ENCODE data around the gene XCR1.
A peak's percentile ranks its signal among the peaks of the same experiment; 100 is the strongest.

The XCR1 gene

GRCh38 chr3:46027021-46027705 lies at the start of gene XCR1:
TSS of gene XCR1 (minus strand) at chr3:46027483. CDS start at chr3:46021947, 5,536 bp downstream.
- DNase-seq (ENCODE audit: low read depth) = peak; percentile 31
- TF ChIP-seq CTCF (IDR thresholded peaks at IDR 0.05; ENCODE audit: insufficient read depth, low read depth, low read length, missing control alignments) = no peak
- H3K4me3 ChIP-seq (ENCODE audit: low read depth, low read length) = no peak within 1 kb of the TSS

- DNase-seq (ENCODE audit: low read depth) = peak; percentile 29
Observed at GRCh38 chr3:46076606-46077005, 49.3 kb upstream of the XCR1 start.

GRCh38 chr3:46075816-46076215 lies 48.5 kb upstream of the XCR1 start:
- no peak for DNase-seq (ENCODE audit: low read depth)
- TF ChIP-seq CTCF (IDR thresholded peaks at IDR 0.05; ENCODE audit: insufficient read depth, low read depth, low read length, missing control alignments) = no peak
- H3K4me3 ChIP-seq (ENCODE audit: low read depth, low read length) = no peak overlapping the region

More at GRCh38 chr3:46076606-46077005, 49.3 kb upstream of the XCR1 start:
- H3K4me3 ChIP-seq (ENCODE audit: low read depth, low read length) = no peak overlapping the region
- no peak for TF ChIP-seq CTCF (IDR thresholded peaks at IDR 0.05; ENCODE audit: insufficient read depth, low read depth, low read length, missing control alignments)

- no peak for DNase-seq (ENCODE audit: low read depth)
- no peak for TF ChIP-seq CTCF (IDR thresholded peaks at IDR 0.05; ENCODE audit: insufficient read depth, low read depth, low read length, missing control alignments)
- no peak overlapping the region for H3K4me3 ChIP-seq (ENCODE audit: low read depth, low read length)
Observed at GRCh38 chr3:46071222-46071858, 44.1 kb upstream of the XCR1 start.

GRCh38 chr3:46070595-46071093 lies 43.4 kb upstream of the XCR1 start:
- TF ChIP-seq CTCF (IDR thresholded peaks at IDR 0.05; ENCODE audit: insufficient read depth, low read depth, low read length, missing control alignments) = no peak
- DNase-seq (ENCODE audit: low read depth) = no peak
- H3K4me3 ChIP-seq (ENCODE audit: low read depth, low read length) = no peak overlapping the region

- TF ChIP-seq CTCF (IDR thresholded peaks at IDR 0.05; ENCODE audit: insufficient read depth, low read depth, low read length, missing control alignments) = no peak
- H3K4me3 ChIP-seq (ENCODE audit: low read depth, low read length) = no peak overlapping the region
- no peak for DNase-seq (ENCODE audit: low read depth)
Observed at GRCh38 chr3:46068501-46068900, 41.2 kb upstream of the XCR1 start.
